ENCODE results near the gene ENPP1. TPM values are rescaled to one million over a fixed set of nuclear protein-coding genes. Genes with fewer than 3 reads are reported as not detected.

ENPP1 gene
- total and polyA plus RNA-seq, 7 experiments from 2014 or later: 0.07 to 0.69 (median 0.21) TPM; not detected in 3

DNA sequence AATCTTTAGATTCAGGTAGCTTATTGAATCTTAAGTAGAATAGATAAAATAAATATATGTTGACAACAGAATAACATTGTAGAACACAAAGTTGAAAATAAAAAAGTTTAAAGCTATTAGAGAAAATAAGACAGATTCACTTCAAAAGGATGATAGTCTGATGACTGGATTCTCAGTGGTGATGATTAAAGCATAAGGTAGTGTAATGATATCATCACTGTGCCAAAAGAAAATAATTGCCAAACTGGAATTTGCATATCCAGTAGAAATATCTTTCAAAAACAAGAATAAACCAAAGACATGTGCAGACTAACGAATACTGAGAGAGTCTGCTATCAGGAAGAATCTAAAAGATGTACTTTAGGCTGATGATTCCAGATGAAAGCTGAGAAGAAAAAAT lies 30.2 kb downstream of the ENPP1 start:
- no peaks in the 10 kb centered on the region for H3K9me3 Mint-ChIP-seq
- H3K36me3 ChIP-seq (ENCODE audit: control insufficient read depth in 2 of 3, insufficient read depth in 3 of 3, low read length in 3 of 3): no peaks in the 10 kb centered on the region
- H3K27me3 ChIP-seq (ENCODE audit: control insufficient read depth in 2 of 2, insufficient read depth in 2 of 2, low read length in 2 of 2): no peaks in the 10 kb centered on the region
- no peak overlapping the region for H3K4me3 Mint-ChIP-seq
- POLR2A ChIA-PET: interaction anchor here (0.7 kb wide), 1 partner anchor 28 kb away, joined by 3 read pairs; no protein-coding TSS in a partner anchor
- peaks cover 11 to 21% (median 14%) of the 10 kb centered on the region in 5 donors for H3K27me3 Mint-ChIP-seq
- no peak overlapping the region for H3K27ac Mint-ChIP-seq
- H3K4me1 ChIP-seq (ENCODE audit: control insufficient read depth in 2 of 2, insufficient read depth in 2 of 2, low read length in 2 of 2): no peaks in the 10 kb centered on the region
- H3K36me3 Mint-ChIP-seq: no peaks in the 10 kb centered on the region
- DNase-seq (no peak), ATAC-seq (no peak)
- CTCF ChIA-PET: no interaction called here
- H3K9me3 ChIP-seq (ENCODE audit: control insufficient read depth in 2 of 3, low read length in 3 of 3): no peaks in the 10 kb centered on the region
- H3K4me1 Mint-ChIP-seq: no peaks in the 10 kb centered on the region
- H3K27ac ChIP-seq (ENCODE audit: low read depth, low read length): no peak overlapping the region
- intact Hi-C loops (cut with micrococcal nuclease): no loop called here
- H3K4me3 ChIP-seq (ENCODE audit: low read length): no peak overlapping the region

GRCh38 chr6:131839388-131839787 lies 31.6 kb downstream of the ENPP1 start:
- no peak overlapping the region for H3K4me3 Mint-ChIP-seq
- no peak overlapping the region for H3K4me3 ChIP-seq (ENCODE audit: low read length)
- H3K9me3 Mint-ChIP-seq: no peaks in the 10 kb centered on the region
- no peak for ATAC-seq
- no peaks in the 10 kb centered on the region for H3K9me3 ChIP-seq (ENCODE audit: control insufficient read depth in 2 of 3, low read length in 3 of 3)
- H3K36me3 ChIP-seq (ENCODE audit: control insufficient read depth in 2 of 3, insufficient read depth in 3 of 3, low read length in 3 of 3): no peaks in the 10 kb centered on the region
- H3K27me3 Mint-ChIP-seq: peaks cover 6 to 27% (median 13%) of the 10 kb centered on the region in 5 donors
- DNase-seq: no peak
- POLR2A ChIA-PET: no interaction called here
- no peaks in the 10 kb centered on the region for H3K4me1 Mint-ChIP-seq
- intact Hi-C loops (cut with micrococcal nuclease): no loop called here
- no peaks in the 10 kb centered on the region for H3K27me3 ChIP-seq (ENCODE audit: control insufficient read depth in 2 of 2, insufficient read depth in 2 of 2, low read length in 2 of 2)
- no peak overlapping the region for H3K27ac ChIP-seq (ENCODE audit: low read depth, low read length)
- CTCF ChIA-PET: no interaction called here
- no peaks in the 10 kb centered on the region for H3K4me1 ChIP-seq (ENCODE audit: control insufficient read depth in 2 of 2, insufficient read depth in 2 of 2, low read length in 2 of 2)
- H3K27ac Mint-ChIP-seq: no peak overlapping the region
- H3K36me3 Mint-ChIP-seq: no peaks in the 10 kb centered on the region

DNA sequence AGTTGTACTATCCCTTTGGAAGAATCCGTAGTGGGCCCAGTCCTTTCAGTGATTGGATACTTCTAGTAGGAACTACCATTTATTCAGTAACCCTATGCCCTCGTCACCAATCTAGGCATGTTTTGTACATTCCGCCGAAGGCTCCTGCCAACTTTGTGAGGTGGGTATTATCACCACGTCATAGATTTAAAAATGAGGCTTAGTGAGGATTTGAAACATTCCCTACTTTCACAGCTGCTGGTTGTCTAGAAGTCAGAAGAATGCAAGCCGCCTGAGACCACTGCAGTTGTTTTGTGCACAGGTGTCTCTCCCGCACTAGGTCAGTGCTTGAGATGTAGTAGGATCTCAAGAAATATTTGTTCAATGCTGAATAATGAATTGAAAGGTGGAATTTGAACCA lies 32.6 kb downstream of the ENPP1 start:
- H3K9me3 ChIP-seq (ENCODE audit: control insufficient read depth in 2 of 3, low read length in 3 of 3): no peaks in the 10 kb centered on the region
- ChIA-PET POLR2A (no interaction called here), CTCF (no interaction called here)
- no peaks in the 10 kb centered on the region for H3K4me1 ChIP-seq (ENCODE audit: control insufficient read depth in 2 of 2, insufficient read depth in 2 of 2, low read length in 2 of 2)
- no peaks in the 10 kb centered on the region for H3K9me3 Mint-ChIP-seq
- H3K4me3 ChIP-seq (ENCODE audit: low read length): no peak overlapping the region
- no peak overlapping the region for H3K27ac Mint-ChIP-seq
- H3K27ac ChIP-seq (ENCODE audit: low read depth, low read length): no peak overlapping the region
- no peaks in the 10 kb centered on the region for H3K27me3 ChIP-seq (ENCODE audit: control insufficient read depth in 2 of 2, insufficient read depth in 2 of 2, low read length in 2 of 2)
- ATAC-seq (no peak), DNase-seq (no peak)
- H3K36me3 ChIP-seq (ENCODE audit: control insufficient read depth in 2 of 3, insufficient read depth in 3 of 3, low read length in 3 of 3): no peaks in the 10 kb centered on the region
- intact Hi-C loops (cut with micrococcal nuclease): no loop called here
- H3K27me3 Mint-ChIP-seq: peaks cover 8 to 27% (median 18%) of the 10 kb centered on the region in 5 donors
- H3K4me3 Mint-ChIP-seq: no peak overlapping the region
- H3K36me3 Mint-ChIP-seq: no peaks in the 10 kb centered on the region
- no peaks in the 10 kb centered on the region for H3K4me1 Mint-ChIP-seq

DNA sequence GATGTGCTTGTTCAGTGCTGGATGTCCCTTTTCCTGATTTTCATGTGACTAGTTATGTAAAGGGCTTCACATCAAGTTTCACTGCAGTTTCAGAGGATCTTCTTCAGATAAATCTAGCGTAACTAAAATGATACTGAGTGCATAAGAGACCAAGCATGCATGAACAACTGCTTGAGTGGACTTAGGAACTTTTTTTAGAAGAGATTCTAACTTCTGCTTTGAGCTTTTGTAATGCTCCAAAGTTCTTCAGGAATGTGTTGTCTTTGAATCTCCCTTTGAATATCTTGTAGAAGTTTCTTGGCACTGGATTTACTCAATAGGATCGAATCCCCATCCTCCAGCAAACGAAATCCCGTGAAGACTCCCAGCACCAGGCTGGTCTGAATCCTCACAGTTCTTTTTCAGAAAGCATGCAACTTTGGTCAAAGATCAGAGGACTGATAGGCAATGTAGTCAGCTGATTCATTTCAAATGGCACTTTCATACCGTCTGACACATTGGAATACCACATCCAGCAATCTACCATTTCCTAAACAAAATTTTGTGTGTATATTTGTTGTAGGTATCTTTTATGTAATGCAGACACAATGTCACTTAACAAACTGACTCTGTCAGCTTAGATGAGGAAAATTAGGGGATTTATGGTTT lies 33.2 kb downstream of the ENPP1 start:
- H3K4me3 Mint-ChIP-seq: no peak overlapping the region
- H3K4me1 Mint-ChIP-seq: no peaks in the 10 kb centered on the region
- Histone ChIP-seq H3K4me1 (ENCODE audit: control insufficient read depth in 2 of 2, insufficient read depth in 2 of 2, low read length in 2 of 2) (no peaks in the 10 kb centered on the region), H3K27ac (ENCODE audit: low read depth, low read length) (no peak overlapping the region), H3K36me3 (ENCODE audit: control insufficient read depth in 2 of 3, insufficient read depth in 3 of 3, low read length in 3 of 3) (no peaks in the 10 kb centered on the region), H3K9me3 (ENCODE audit: control insufficient read depth in 2 of 3, low read length in 3 of 3) (no peaks in the 10 kb centered on the region), H3K27me3 (ENCODE audit: control insufficient read depth in 2 of 2, insufficient read depth in 2 of 2, low read length in 2 of 2) (no peaks in the 10 kb centered on the region), H3K4me3 (ENCODE audit: low read length) (no peak overlapping the region)
- no peaks in the 10 kb centered on the region for H3K36me3 Mint-ChIP-seq
- ChIA-PET CTCF (no interaction called here), POLR2A (no interaction called here)
- no peak for ATAC-seq
- peaks cover 13 to 29% (median 19%) of the 10 kb centered on the region in 5 donors for H3K27me3 Mint-ChIP-seq
- H3K27ac Mint-ChIP-seq: no peak overlapping the region
- intact Hi-C loops (cut with micrococcal nuclease): no loop called here
- no peak for DNase-seq
- H3K9me3 Mint-ChIP-seq: no peaks in the 10 kb centered on the region

- H3K27ac ChIP-seq (ENCODE audit: low read depth, low read length): no peak overlapping the region
- no peak overlapping the region for H3K4me3 Mint-ChIP-seq
- H3K4me3 ChIP-seq (ENCODE audit: low read length): no peak overlapping the region
- no peak overlapping the region for H3K27ac Mint-ChIP-seq
- no peaks in the 10 kb centered on the region for H3K9me3 Mint-ChIP-seq
- intact Hi-C loops (cut with micrococcal nuclease): no loop called here
- H3K27me3 ChIP-seq (ENCODE audit: control insufficient read depth in 2 of 2, insufficient read depth in 2 of 2, low read length in 2 of 2): no peaks in the 10 kb centered on the region
- ATAC-seq (no peak), DNase-seq (no peak)
- ChIA-PET CTCF (interaction anchor here (1.0 kb wide), 1 partner anchor 21 kb away, joined by 3 read pairs; no protein-coding TSS in a partner anchor), POLR2A (no interaction called here)
- no peaks in the 10 kb centered on the region for H3K9me3 ChIP-seq (ENCODE audit: control insufficient read depth in 2 of 3, low read length in 3 of 3)
- H3K27me3 Mint-ChIP-seq: peaks cover 19 to 28% (median 23%) of the 10 kb centered on the region in 5 donors
- no peaks in the 10 kb centered on the region for H3K4me1 ChIP-seq (ENCODE audit: control insufficient read depth in 2 of 2, insufficient read depth in 2 of 2, low read length in 2 of 2)
- no peaks in the 10 kb centered on the region for H3K4me1 Mint-ChIP-seq
- H3K36me3 ChIP-seq (ENCODE audit: control insufficient read depth in 2 of 3, insufficient read depth in 3 of 3, low read length in 3 of 3): no peaks in the 10 kb centered on the region
- no peaks in the 10 kb centered on the region for H3K36me3 Mint-ChIP-seq
Observed at GRCh38 chr6:131843768-131844167, 35.9 kb downstream of the ENPP1 start.

GRCh38 chr6:131844243-131844841 lies 36.5 kb downstream of the ENPP1 start:
- Histone ChIP-seq H3K27me3 (ENCODE audit: control insufficient read depth in 2 of 2, insufficient read depth in 2 of 2, low read length in 2 of 2) (no peaks in the 10 kb centered on the region), H3K27ac (ENCODE audit: low read depth, low read length) (no peak overlapping the region), H3K4me3 (ENCODE audit: low read length) (no peak overlapping the region), H3K36me3 (ENCODE audit: control insufficient read depth in 2 of 3, insufficient read depth in 3 of 3, low read length in 3 of 3) (no peaks in the 10 kb centered on the region), H3K9me3 (ENCODE audit: control insufficient read depth in 2 of 3, low read length in 3 of 3) (no peaks in the 10 kb centered on the region), H3K4me1 (ENCODE audit: control insufficient read depth in 2 of 2, insufficient read depth in 2 of 2, low read length in 2 of 2) (no peaks in the 10 kb centered on the region)
- peaks cover 0 to 1% (median 0%) of the 10 kb centered on the region in 11 donors for H3K9me3 Mint-ChIP-seq
- no peaks in the 10 kb centered on the region for H3K4me1 Mint-ChIP-seq
- intact Hi-C loops (cut with micrococcal nuclease): no loop called here
- no peak overlapping the region for H3K4me3 Mint-ChIP-seq
- no peak overlapping the region for H3K27ac Mint-ChIP-seq
- DNase-seq: no peak
- no peaks in the 10 kb centered on the region for H3K36me3 Mint-ChIP-seq
- no peak for ATAC-seq
- CTCF ChIA-PET: interaction anchor here (1.0 kb wide), 1 partner anchor 21 kb away, joined by 3 read pairs; no protein-coding TSS in a partner anchor
- peaks cover 21 to 28% (median 24%) of the 10 kb centered on the region in 5 donors for H3K27me3 Mint-ChIP-seq
- POLR2A ChIA-PET: no interaction called here

Measured in naive thymus-derived CD4-positive, alpha-beta T cell (primary cell).